D721Med (cell line): Measurements from ENCODE around the gene GRIA1.
"Not testable (repeated sequence)": the region's sequence is repeated elsewhere in the genome, so short reads cannot be mapped to it uniquely, and the experiment has no call there.

Experiments
- DNase-seq: peaks from one replicate; pipeline ENCODE4 v3.0.0; 2011; ENCODE audit warnings: low spot score; ENCODE audit not compliant: insufficient read length
- FAIRE-seq: peaks from 2 replicates; lab custom pipeline; 2011; peaks lifted over from hg19 to GRCh38; lab: Jason Lieb, UNC
- TF ChIP-seq, protein P1 (sequence below): IDR thresholded peaks from 2 replicates; pipeline ENCODE4 v1.5.1; 2012; ENCODE audit warnings: mild to moderate bottlenecking, control low read depth; ENCODE audit not compliant: insufficient read depth; ENCODE audit errors: missing control alignments

GRIA1 gene

DNA sequence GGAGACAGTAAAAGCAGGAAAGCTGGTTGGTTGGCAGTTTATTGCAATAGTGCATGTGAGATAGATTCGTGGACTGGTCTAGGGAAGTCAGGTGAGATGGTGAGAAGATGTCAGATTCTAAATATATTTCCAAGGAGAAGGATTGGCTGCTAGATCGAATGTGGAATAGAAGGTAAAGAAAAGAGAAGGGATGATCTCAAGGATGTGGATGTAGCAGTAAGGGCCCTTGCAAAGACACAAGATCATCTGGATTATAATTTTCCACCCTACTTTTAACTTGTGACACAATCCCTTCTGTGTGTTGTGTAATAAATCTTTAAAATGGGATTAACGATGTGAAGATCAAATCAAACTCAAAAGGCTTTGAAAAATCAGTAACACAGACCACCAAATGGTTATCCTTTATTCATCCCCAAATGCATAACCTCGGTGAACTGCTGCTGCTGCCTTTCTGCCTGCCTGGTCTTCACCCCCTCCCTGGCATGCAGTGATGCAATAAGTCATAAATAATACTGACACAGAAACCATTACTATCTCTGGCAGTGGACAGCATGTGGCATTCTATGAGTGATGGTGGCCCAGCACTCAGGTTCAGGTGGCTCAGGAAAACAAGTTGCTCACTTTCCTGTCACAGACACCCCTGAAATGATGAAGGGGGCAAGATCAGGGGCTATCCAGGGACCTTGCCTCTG, 369.9 kb downstream of the GRIA1 start:
- FAIRE-seq (no peak), DNase-seq (no peak)
- TF ChIP-seq, protein P1, sequence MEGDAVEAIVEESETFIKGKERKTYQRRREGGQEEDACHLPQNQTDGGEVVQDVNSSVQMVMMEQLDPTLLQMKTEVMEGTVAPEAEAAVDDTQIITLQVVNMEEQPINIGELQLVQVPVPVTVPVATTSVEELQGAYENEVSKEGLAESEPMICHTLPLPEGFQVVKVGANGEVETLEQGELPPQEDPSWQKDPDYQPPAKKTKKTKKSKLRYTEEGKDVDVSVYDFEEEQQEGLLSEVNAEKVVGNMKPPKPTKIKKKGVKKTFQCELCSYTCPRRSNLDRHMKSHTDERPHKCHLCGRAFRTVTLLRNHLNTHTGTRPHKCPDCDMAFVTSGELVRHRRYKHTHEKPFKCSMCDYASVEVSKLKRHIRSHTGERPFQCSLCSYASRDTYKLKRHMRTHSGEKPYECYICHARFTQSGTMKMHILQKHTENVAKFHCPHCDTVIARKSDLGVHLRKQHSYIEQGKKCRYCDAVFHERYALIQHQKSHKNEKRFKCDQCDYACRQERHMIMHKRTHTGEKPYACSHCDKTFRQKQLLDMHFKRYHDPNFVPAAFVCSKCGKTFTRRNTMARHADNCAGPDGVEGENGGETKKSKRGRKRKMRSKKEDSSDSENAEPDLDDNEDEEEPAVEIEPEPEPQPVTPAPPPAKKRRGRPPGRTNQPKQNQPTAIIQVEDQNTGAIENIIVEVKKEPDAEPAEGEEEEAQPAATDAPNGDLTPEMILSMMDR, result no peak

DNA sequence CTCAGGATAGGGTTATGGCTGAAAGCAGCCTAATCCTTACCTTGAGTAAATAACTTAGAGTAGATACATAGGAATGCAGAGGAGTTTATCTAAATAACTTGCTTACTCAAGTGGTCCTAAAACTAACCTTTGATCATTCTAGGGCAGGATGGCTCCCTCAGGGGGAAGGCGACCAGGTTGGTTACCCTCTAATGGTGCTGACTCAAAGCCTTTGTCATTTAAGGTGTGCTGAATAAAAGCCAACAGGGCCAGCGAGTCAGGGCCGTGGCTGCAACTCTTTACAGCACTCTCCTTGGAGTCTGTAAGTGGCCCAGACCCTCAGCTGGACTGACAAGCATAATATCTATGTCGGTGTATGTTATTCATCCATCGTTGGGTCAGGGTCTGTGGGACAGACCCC, 372.4 kb downstream of the GRIA1 start:
- not testable (repeated sequence) for FAIRE-seq, DNase-seq
